ENCODE results near the gene ZNF474. TPM values are rescaled to one million over a fixed set of nuclear protein-coding genes. Genes with fewer than 3 reads are reported as not detected.

ZNF474 gene
- total RNA-seq, 2 experiments from 2014 or later = not detected

DNA sequence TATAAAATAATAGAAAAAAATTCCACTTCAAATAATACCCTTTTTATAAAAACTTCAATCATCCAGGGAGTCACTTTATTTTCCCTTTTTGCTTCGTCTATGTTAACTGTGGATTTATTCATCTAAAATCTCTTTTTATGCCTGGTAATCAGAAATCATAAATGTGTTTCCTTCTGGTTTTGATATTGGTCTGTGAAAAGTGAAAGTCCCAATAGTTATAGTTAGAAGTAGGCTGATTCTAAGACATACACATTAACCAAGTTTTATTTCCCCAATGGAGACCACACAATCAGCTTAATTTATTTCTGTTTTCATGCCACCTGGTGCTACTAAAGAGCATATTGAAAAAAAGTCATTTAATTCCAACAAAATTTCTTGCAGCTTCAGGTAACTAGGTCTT is 45.7 kb downstream of the ZNF474 start:
- peaks cover 1% of the 10 kb centered on the region for H3K27me3 Mint-ChIP-seq
- no peak overlapping the region for H3K27ac Mint-ChIP-seq
- H3K4me1 Mint-ChIP-seq = peaks cover 6% of the 10 kb centered on the region
- POLR2A ChIA-PET = no interaction called here
- peaks cover 7% of the 10 kb centered on the region for H3K9me3 Mint-ChIP-seq (ENCODE audit: low read depth)
- intact Hi-C loops (cut with DNase I, micrococcal nuclease) = no loop called here
- ATAC-seq (no peak), DNase-seq (no peak)
- CTCF ChIA-PET = no interaction called here
- H3K36me3 Mint-ChIP-seq (ENCODE audit: low read depth) = no peaks in the 10 kb centered on the region
- H3K4me3 Mint-ChIP-seq = no peak overlapping the region

GRCh38 chr5:122175852-122176251 is 46.5 kb downstream of the ZNF474 start:
- ChIA-PET CTCF (no interaction called here), POLR2A (no interaction called here)
- no peak overlapping the region for H3K27ac Mint-ChIP-seq
- peaks cover 7% of the 10 kb centered on the region for H3K9me3 Mint-ChIP-seq (ENCODE audit: low read depth)
- H3K27me3 Mint-ChIP-seq = peaks cover 1% of the 10 kb centered on the region
- no peak overlapping the region for H3K4me3 Mint-ChIP-seq
- intact Hi-C loops (cut with DNase I, micrococcal nuclease) = no loop called here
- DNase-seq (no peak), ATAC-seq (no peak)
- H3K4me1 Mint-ChIP-seq = peaks cover 12% of the 10 kb centered on the region
- H3K36me3 Mint-ChIP-seq (ENCODE audit: low read depth) = no peaks in the 10 kb centered on the region

- Mint-ChIP-seq H3K27ac (no peak overlapping the region), H3K4me3 (no peak overlapping the region), H3K9me3 (ENCODE audit: low read depth) (peaks cover 7% of the 10 kb centered on the region), H3K4me1 (peaks cover 22% of the 10 kb centered on the region), H3K27me3 (peaks cover 1% of the 10 kb centered on the region), H3K36me3 (ENCODE audit: low read depth) (no peaks in the 10 kb centered on the region)
- intact Hi-C loops (cut with DNase I, micrococcal nuclease) = no loop called here
- POLR2A ChIA-PET = no interaction called here
- no peak for ATAC-seq
- CTCF ChIA-PET = no interaction called here
- no peak for DNase-seq
Measured at GRCh38 chr5:122177161-122177560, 47.8 kb downstream of the ZNF474 start.

GRCh38 chr5:122179701-122180100 is 50.4 kb downstream of the ZNF474 start:
- no peak for DNase-seq
- CTCF ChIA-PET = no interaction called here
- Mint-ChIP-seq H3K9me3 (ENCODE audit: low read depth) (peaks cover 7% of the 10 kb centered on the region), H3K4me1 (peaks cover 22% of the 10 kb centered on the region), H3K36me3 (ENCODE audit: low read depth) (no peaks in the 10 kb centered on the region), H3K27ac (no peak overlapping the region), H3K27me3 (peaks cover 11% of the 10 kb centered on the region), H3K4me3 (no peak overlapping the region)
- ATAC-seq = no peak
- intact Hi-C loops (cut with DNase I, micrococcal nuclease) = loop anchor here in 1 of 2 experiments (10.0 kb wide), 1 partner anchor 215 kb away; the partner anchor contains the start of gene SRFBP1
- POLR2A ChIA-PET = no interaction called here

DNA sequence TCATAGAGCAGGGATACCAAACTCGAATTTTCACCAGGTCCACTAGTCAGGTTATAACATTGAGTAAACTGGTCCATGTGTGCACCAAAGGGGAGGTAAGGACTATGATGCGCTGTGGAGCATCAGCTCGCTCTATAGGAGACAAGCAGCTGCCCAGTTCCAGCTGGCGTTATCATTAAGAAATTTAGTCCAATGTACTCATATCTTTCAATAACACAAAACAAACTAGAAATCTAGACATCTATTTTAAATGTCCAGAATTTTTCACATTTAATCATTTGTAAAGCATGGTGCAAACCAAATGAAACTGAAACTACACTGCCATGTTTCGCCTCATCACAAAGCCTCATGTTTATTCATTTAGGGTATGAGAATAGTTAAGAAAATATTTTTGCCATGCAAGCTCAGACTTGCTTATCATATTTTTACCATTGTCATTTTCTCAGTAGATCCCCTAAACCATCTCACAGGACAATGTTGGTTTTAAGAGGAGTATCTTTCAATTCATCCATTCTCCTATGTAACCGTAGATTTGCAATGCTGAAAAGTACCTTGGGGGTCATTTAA is 50.9 kb downstream of the ZNF474 start:
- Mint-ChIP-seq H3K4me1 (peaks cover 22% of the 10 kb centered on the region), H3K27ac (no peak overlapping the region), H3K36me3 (ENCODE audit: low read depth) (no peaks in the 10 kb centered on the region), H3K9me3 (ENCODE audit: low read depth) (peaks cover 7% of the 10 kb centered on the region), H3K4me3 (no peak overlapping the region), H3K27me3 (peaks cover 12% of the 10 kb centered on the region)
- ChIA-PET POLR2A (no interaction called here), CTCF (no interaction called here)
- intact Hi-C loops (cut with DNase I, micrococcal nuclease) = loop anchor here in 1 of 2 experiments (10.0 kb wide), 1 partner anchor 215 kb away; the partner anchor contains the start of gene SRFBP1
- DNase-seq (no peak), ATAC-seq (no peak)

- peak overlapping the region; percentile 69 for H3K27ac Mint-ChIP-seq
- H3K27me3 Mint-ChIP-seq = peaks cover 15% of the 10 kb centered on the region
- ChIA-PET CTCF (no interaction called here), POLR2A (no interaction called here)
- DNase-seq (no peak), ATAC-seq (peak; percentile 89)
- H3K4me3 Mint-ChIP-seq = no peak overlapping the region
- peaks cover 7% of the 10 kb centered on the region for H3K9me3 Mint-ChIP-seq (ENCODE audit: low read depth)
- H3K4me1 Mint-ChIP-seq = peaks cover 22% of the 10 kb centered on the region
- intact Hi-C loops (cut with DNase I, micrococcal nuclease) = loop anchor here in 1 of 2 experiments (10.0 kb wide), 1 partner anchor 216 kb away; the partner anchor contains the start of gene SRFBP1
- no peaks in the 10 kb centered on the region for H3K36me3 Mint-ChIP-seq (ENCODE audit: low read depth)
Measured at GRCh38 chr5:122180863-122181548, 51.7 kb downstream of the ZNF474 start.

DNA sequence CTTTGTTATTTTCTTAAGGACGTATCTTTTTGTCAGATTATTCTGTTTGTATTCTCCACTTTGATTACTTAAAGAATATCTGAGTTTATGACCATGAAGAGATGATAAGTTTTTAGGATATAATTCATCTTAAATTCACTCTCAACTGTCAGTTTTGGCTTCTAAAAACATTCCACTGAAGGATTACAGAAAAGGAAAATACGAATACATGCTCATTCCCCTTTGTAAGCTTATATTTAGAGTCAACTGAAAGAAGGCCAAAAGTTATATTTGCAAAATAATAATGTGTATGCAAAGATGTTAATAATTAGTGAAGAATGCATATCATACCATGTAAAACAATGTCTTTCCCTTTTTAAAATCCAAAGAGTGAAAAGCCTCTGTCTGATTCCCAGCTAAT is 52.5 kb downstream of the ZNF474 start:
- DNase-seq (no peak), ATAC-seq (no peak)
- Mint-ChIP-seq H3K9me3 (ENCODE audit: low read depth) (peaks cover 7% of the 10 kb centered on the region), H3K4me3 (no peak overlapping the region), H3K27ac (no peak overlapping the region), H3K36me3 (ENCODE audit: low read depth) (no peaks in the 10 kb centered on the region), H3K27me3 (peaks cover 15% of the 10 kb centered on the region), H3K4me1 (peaks cover 22% of the 10 kb centered on the region)
- intact Hi-C loops (cut with DNase I, micrococcal nuclease) = loop anchor here in 1 of 2 experiments (10.0 kb wide), 1 partner anchor 217 kb away; the partner anchor contains the start of gene SRFBP1
- POLR2A ChIA-PET = no interaction called here
- CTCF ChIA-PET = no interaction called here

DNA sequence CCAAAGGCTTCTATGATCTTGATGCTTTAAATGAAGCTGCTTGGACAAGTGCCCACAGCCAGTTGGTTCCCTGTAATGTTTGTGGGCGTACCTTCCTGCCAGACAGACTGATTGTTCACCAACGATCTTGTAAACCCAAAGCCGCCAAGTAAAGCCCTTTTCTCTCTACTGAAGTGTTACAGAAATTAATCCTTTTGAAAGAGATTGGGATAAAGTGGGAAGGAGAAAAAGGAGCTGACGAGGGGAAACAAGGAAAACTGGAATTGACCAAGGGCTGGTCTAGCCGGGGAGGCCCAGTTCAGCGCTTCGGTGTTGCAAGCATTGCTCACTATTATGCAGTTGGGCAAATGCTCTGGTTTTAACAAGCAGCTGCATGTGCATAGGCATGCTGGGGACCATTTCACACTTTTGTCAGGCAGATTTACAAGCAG is 53.2 kb downstream of the ZNF474 start:
- H3K4me3 Mint-ChIP-seq = no peak overlapping the region
- peaks cover 18% of the 10 kb centered on the region for H3K27me3 Mint-ChIP-seq
- intact Hi-C loops (cut with DNase I, micrococcal nuclease) = loop anchor here in 1 of 2 experiments (10.0 kb wide), 1 partner anchor 218 kb away; the partner anchor contains the start of gene SRFBP1
- no peak for DNase-seq
- CTCF ChIA-PET = interaction anchor here (0.6 kb wide), 1 partner anchor 209 kb away, joined by 3 read pairs; no protein-coding TSS in a partner anchor
- peaks cover 22% of the 10 kb centered on the region for H3K4me1 Mint-ChIP-seq
- no peak for ATAC-seq
- no peaks in the 10 kb centered on the region for H3K36me3 Mint-ChIP-seq (ENCODE audit: low read depth)
- POLR2A ChIA-PET = no interaction called here
- no peak overlapping the region for H3K27ac Mint-ChIP-seq
- peaks cover 7% of the 10 kb centered on the region for H3K9me3 Mint-ChIP-seq (ENCODE audit: low read depth)

DNA sequence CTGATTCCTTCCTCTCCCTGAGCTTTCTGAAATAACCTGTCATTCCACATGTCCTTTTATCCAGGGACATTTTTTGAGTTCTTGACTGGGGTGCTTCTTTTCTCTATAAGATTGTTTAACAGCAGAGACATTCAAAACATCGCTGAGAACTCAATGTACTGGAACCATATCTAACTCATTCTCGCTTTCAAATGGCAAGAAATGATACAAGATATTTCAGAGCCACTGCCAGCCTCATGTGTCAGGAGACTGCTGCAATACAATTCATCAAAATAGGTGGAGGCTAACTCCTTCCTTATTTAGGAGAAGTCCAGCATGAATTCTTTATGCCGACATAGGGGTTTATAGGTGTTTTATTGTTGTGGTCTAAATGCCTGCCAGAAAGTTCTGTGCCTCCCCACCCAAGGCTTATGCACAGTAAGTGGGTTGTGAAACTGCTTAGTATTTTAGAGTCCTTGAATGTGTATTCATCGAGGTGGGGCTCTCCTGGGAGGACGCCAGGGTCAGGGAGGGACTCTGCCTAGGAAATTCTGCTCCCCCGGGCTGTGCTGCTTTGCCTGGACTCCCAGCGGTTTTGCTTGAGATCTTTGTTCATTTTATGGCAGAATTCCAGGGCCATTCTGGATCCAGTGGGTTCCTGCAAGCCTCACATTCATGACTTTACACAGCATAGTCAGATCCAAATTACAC is 53.9 kb downstream of the ZNF474 start:
- H3K4me1 Mint-ChIP-seq = peaks cover 22% of the 10 kb centered on the region
- ChIA-PET CTCF (no interaction called here), POLR2A (no interaction called here)
- no peak for DNase-seq
- H3K9me3 Mint-ChIP-seq (ENCODE audit: low read depth) = peaks cover 7% of the 10 kb centered on the region
- no peak overlapping the region for H3K4me3 Mint-ChIP-seq
- intact Hi-C loops (cut with DNase I, micrococcal nuclease) = loop anchor here in 1 of 2 experiments (10.0 kb wide), 1 partner anchor 218 kb away; the partner anchor contains the start of gene SRFBP1
- no peak overlapping the region for H3K27ac Mint-ChIP-seq
- no peaks in the 10 kb centered on the region for H3K36me3 Mint-ChIP-seq (ENCODE audit: low read depth)
- no peak for ATAC-seq
- H3K27me3 Mint-ChIP-seq = peaks cover 18% of the 10 kb centered on the region

DNA sequence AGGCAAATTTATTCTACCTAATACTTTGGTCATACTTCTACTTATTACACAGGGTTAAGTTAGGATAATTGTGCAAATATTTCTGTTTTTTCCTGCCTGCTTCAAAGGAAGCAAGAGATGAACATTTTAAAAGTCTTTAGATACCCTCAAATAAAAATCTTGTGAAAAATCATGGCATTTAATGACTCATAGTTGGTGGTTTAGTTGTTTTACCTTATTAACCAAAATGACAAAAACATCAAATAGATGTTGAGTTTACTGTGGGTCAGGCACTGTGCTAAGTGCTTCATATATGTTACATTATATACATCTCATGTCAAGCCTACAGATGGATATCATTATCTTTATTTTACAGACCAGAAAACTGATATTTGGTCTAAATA is 54.4 kb downstream of the ZNF474 start:
- ChIA-PET CTCF (no interaction called here), POLR2A (no interaction called here)
- peaks cover 18% of the 10 kb centered on the region for H3K27me3 Mint-ChIP-seq
- intact Hi-C loops (cut with DNase I, micrococcal nuclease) = loop anchor here in 1 of 2 experiments (10.0 kb wide), 1 partner anchor 219 kb away; the partner anchor contains the start of gene SRFBP1
- no peak overlapping the region for H3K27ac Mint-ChIP-seq
- ATAC-seq (no peak), DNase-seq (no peak)
- H3K9me3 Mint-ChIP-seq (ENCODE audit: low read depth) = peaks cover 6% of the 10 kb centered on the region
- peaks cover 22% of the 10 kb centered on the region for H3K4me1 Mint-ChIP-seq
- H3K36me3 Mint-ChIP-seq (ENCODE audit: low read depth) = no peaks in the 10 kb centered on the region
- no peak overlapping the region for H3K4me3 Mint-ChIP-seq

DNA sequence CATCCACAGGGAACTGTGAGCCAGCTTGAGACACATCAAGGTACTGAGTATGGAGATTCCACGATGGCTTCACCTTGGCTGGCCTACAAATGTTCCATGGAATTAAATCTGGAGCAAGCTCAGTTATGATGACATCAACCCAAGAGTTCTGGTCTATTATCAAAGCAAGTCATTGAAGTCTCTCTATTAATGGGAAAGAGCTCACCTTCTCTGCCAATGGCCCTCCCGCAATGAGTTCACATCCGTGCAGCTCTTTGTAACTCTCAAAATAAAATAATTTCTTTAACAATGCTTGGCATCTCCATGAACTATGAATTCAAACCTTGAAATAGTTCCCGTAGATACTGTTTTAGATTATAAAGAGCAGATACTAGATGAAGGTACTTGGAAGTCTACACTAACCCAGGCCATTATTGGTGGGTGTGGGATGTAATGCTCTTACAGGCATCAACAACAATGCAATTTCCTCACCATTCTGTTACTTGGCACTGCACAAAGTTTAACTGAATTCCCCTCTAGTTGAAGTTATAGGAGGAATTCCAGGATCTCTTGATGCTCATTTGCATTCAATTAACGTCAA is 55.4 kb downstream of the ZNF474 start:
- no peak for DNase-seq
- Mint-ChIP-seq H3K4me1 (peaks cover 22% of the 10 kb centered on the region), H3K27me3 (peaks cover 18% of the 10 kb centered on the region), H3K9me3 (ENCODE audit: low read depth) (no peaks in the 10 kb centered on the region), H3K27ac (no peak overlapping the region), H3K4me3 (no peak overlapping the region), H3K36me3 (ENCODE audit: low read depth) (no peaks in the 10 kb centered on the region)
- POLR2A ChIA-PET = no interaction called here
- CTCF ChIA-PET = no interaction called here
- no peak for ATAC-seq
- intact Hi-C loops (cut with DNase I, micrococcal nuclease) = loop anchor here in 1 of 2 experiments (10.0 kb wide), 1 partner anchor 220 kb away; the partner anchor contains the start of gene SRFBP1
